ENCODE data around the gene DMRTB1.

DMRTB1 gene

DNA sequence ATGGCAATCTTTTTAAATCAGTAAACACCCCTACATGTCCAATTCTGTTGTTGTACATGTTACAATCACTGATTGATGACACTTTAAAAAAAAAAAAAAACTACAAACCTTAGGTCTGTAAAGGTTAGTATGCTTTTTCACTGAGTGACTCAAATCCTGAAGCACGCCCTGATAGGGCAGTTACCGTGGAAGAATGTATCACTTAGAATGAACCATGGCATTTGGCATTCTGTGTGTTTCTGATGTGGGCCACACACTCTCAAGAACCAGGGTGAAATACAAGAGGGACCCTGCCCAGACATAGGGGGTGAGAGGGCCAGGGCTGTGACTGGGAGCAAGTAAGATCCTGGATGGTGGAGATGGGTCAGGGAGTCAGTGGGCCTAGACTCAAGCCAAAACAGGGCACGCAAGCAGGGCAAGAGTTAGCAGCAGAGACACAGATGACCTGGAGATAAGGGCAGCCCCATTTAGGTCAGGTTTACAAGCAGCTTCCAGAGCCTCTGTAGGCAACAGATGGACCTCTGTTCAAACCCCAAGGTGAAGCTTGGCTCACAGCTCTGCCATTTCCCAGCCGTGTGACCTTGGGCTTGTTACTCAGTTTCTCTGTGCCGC is 47.6 kb upstream of the DMRTB1 start:
- no peak overlapping the region for H2AFZ ChIP-seq (ENCODE audit: low read depth, low read length)
- H3K79me2 ChIP-seq (ENCODE audit: low read length), result no peaks in the 10 kb centered on the region
- TF ChIP-seq, protein P1, sequence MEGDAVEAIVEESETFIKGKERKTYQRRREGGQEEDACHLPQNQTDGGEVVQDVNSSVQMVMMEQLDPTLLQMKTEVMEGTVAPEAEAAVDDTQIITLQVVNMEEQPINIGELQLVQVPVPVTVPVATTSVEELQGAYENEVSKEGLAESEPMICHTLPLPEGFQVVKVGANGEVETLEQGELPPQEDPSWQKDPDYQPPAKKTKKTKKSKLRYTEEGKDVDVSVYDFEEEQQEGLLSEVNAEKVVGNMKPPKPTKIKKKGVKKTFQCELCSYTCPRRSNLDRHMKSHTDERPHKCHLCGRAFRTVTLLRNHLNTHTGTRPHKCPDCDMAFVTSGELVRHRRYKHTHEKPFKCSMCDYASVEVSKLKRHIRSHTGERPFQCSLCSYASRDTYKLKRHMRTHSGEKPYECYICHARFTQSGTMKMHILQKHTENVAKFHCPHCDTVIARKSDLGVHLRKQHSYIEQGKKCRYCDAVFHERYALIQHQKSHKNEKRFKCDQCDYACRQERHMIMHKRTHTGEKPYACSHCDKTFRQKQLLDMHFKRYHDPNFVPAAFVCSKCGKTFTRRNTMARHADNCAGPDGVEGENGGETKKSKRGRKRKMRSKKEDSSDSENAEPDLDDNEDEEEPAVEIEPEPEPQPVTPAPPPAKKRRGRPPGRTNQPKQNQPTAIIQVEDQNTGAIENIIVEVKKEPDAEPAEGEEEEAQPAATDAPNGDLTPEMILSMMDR (IDR thresholded peaks at IDR 0.05; ENCODE audit: low read depth, low read length), result no peak
- TF ChIP-seq EZH2phosphoT487 (IDR thresholded peaks at IDR 0.05; ENCODE audit: low read depth), result no peak
- no peaks in the 10 kb centered on the region for H3K9me3 ChIP-seq (ENCODE audit: insufficient read depth, low read length)
- H3K4me2 ChIP-seq (ENCODE audit: low read length), result no peak overlapping the region
- no peak overlapping the region for H3K27ac ChIP-seq (ENCODE audit: low read length)
- H4K20me1 ChIP-seq (ENCODE audit: insufficient read depth, low read length), result no peaks in the 10 kb centered on the region
- H3K36me3 ChIP-seq (replicated peaks; ENCODE audit: low read depth, low read length), result no peaks in the 10 kb centered on the region
- no peak overlapping the region for H3K4me3 ChIP-seq (ENCODE audit: low read length)
- H3K4me1 ChIP-seq (ENCODE audit: low read length), result peaks cover 10% of the 10 kb centered on the region; the same call in 1 of the 2 replicates
- H3K27me3 ChIP-seq (ENCODE audit: low read depth, low read length), result no peaks in the 10 kb centered on the region
- no peak overlapping the region for H3K9ac ChIP-seq (ENCODE audit: low read length)

DNA sequence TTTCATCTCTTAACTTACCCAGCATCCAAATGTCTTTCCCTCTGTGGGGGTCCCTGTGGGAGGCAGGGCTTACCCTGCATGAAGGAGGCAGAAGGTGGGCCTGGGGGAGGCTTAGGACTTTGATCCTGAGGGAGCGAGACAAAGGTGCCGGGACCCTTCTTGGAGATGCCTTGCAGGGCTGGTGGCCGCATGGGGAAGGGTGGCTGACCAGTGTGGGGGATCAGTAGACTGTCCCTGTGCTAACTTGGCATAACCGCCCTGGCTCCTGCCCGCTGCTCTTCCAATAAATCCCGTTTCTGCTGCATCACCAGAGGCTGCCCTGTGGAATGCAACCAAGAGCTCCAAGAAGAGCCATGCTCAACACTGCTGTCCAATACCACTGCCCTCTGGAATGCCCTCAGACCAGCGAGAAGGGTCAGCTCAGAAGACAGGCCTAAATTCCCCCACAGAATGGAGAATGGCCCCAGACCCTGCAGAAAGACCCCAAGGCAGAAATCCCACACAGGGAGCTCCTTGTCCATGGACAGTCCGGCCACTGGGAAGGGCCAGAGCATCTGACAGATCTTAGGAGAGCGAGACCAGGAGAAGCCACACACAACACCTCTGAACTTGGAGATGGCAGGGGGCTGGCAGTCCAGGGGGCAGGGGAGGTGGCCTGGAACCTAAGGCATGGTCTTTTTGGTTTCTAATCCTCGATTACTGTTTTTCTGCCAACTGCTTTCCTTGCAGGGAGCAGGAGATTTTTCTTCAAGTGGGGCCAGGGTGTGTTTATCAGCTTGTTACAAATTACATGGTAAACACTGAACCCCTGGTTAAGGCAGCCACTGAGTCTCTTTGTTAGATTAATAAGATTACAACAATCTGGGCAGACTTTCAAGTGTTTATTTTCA is 46.7 kb upstream of the DMRTB1 start:
- Histone ChIP-seq H3K27ac (ENCODE audit: low read length) (no peak overlapping the region), H3K4me3 (ENCODE audit: low read length) (no peak overlapping the region), H3K27me3 (ENCODE audit: low read depth, low read length) (no peaks in the 10 kb centered on the region), H3K9ac (ENCODE audit: low read length) (no peak overlapping the region), H3K36me3 (replicated peaks; ENCODE audit: low read depth, low read length) (no peaks in the 10 kb centered on the region), H3K4me2 (ENCODE audit: low read length) (no peak overlapping the region), H3K9me3 (ENCODE audit: insufficient read depth, low read length) (no peaks in the 10 kb centered on the region), H3K4me1 (ENCODE audit: low read length) (peaks cover 10% of the 10 kb centered on the region; the same call in 1 of the 2 replicates), H3K79me2 (ENCODE audit: low read length) (no peaks in the 10 kb centered on the region), H4K20me1 (ENCODE audit: insufficient read depth, low read length) (no peaks in the 10 kb centered on the region), H2AFZ (ENCODE audit: low read depth, low read length) (no peak overlapping the region)
- TF ChIP-seq, protein P1 (IDR thresholded peaks at IDR 0.05; ENCODE audit: low read depth, low read length), result no peak
- no peak for TF ChIP-seq EZH2phosphoT487 (IDR thresholded peaks at IDR 0.05; ENCODE audit: low read depth)

DNA sequence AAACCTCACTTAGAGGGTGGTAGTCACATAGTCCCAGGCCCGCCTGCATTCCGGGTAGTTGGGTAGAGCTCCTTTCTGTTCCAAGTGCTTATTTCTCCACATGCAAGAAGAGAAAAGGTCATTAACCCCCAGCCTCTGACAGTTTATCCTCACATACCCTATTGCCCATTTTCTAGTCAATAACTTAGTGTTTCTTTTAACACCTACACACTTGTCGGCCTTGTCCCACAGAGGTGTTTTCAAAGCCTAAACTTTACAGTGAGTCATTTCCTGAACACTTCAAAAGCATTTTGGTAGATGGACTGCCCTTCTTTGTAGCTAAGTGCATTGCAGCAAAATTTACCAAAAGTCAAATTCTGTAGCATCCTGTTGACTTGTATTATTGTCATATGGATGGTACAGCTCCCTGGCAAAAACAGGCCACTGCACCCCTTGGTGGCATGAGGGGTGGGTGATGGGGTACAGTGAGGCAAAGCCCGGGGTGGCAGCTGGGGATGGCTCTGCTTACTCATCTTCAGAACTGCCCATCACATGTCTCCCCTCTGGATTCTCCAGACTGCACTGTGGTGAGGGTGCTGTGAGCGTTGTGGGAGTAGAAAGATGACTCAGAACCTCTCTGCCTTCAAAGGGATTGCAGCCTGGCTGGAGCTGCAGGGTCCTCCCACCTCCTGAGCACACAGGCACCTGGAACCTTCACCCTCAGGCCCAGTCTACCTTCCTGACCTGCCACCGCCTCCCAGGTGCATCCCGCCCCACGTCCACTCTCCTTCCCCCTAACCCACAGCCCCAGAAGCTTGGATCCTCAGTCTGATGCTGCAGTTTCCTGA is 45.8 kb upstream of the DMRTB1 start:
- H3K27me3 ChIP-seq (ENCODE audit: low read depth, low read length), result no peaks in the 10 kb centered on the region
- no peaks in the 10 kb centered on the region for H3K36me3 ChIP-seq (replicated peaks; ENCODE audit: low read depth, low read length)
- H3K9me3 ChIP-seq (ENCODE audit: insufficient read depth, low read length), result no peaks in the 10 kb centered on the region
- TF ChIP-seq, protein P1 (IDR thresholded peaks at IDR 0.05; ENCODE audit: low read depth, low read length), result no peak
- no peak for TF ChIP-seq EZH2phosphoT487 (IDR thresholded peaks at IDR 0.05; ENCODE audit: low read depth)
- H2AFZ ChIP-seq (ENCODE audit: low read depth, low read length), result no peak overlapping the region
- H3K4me2 ChIP-seq (ENCODE audit: low read length), result no peak overlapping the region
- H3K4me1 ChIP-seq (ENCODE audit: low read length), result peaks cover 10% of the 10 kb centered on the region; the same call in 1 of the 2 replicates
- no peaks in the 10 kb centered on the region for H4K20me1 ChIP-seq (ENCODE audit: insufficient read depth, low read length)
- no peaks in the 10 kb centered on the region for H3K79me2 ChIP-seq (ENCODE audit: low read length)
- no peak overlapping the region for H3K9ac ChIP-seq (ENCODE audit: low read length)
- no peak overlapping the region for H3K4me3 ChIP-seq (ENCODE audit: low read length)
- no peak overlapping the region for H3K27ac ChIP-seq (ENCODE audit: low read length)
